ENCODE results near the gene PPY. TPM values are rescaled to one million over a fixed set of nuclear protein-coding genes. Genes with fewer than 3 reads are reported as not detected.

Gene PPY, protein sequence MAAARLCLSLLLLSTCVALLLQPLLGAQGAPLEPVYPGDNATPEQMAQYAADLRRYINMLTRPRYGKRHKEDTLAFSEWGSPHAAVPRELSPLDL
- total RNA-seq, result not detected in 2 replicates

GRCh38 chr17:43942051-43942685 lies at the start of gene PPY:
Gene PPY (minus strand): TSS chr17:43942476. CDS start chr17:43941654, 822 bp downstream.

DNA sequence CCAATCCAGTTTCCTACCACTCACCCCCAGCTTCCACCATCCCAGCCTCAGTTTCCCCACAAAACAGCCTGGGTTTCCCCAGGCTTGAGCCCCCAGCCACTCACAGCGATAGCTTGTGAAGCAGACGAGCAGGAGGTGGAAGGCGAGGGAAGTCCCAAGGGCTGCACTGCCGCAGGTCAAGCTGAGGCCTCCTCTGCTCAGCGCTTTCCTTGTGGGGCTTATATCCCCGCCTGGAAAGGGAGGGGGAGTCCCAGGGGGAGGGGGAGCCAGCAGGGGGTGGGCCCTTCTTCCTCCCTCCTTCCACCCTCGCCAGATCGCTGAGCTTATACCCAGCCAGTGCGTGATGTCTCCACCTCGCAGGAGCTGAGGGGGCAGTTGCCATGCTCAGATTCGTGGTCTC lies 11.5 kb upstream of the PPY start, which contains the start of gene PYY:
Gene PYY (minus strand): TSS at position 195 of the 400 bp plus-strand sequence. CDS start 457 bp downstream, outside the sequence.

GRCh38 chr17:43907425-43907981 lies 34.8 kb downstream of the PPY start, which contains the start of gene MPP2:
Gene MPP2 (minus strand): TSS chr17:43907536. CDS start chr17:43904460, 3,076 bp downstream.

Other genes with a start within 250 kb of the PPY start
- gene SOST, start 183.7 kb downstream of the PPY start, total RNA-seq, result not detected in 2 replicates
- gene DUSP3, start 163.5 kb downstream of the PPY start, total RNA-seq, result 47.6 and 73.7 TPM in 2 replicates
- gene CFAP97D1, start 162.0 kb downstream of the PPY start, total RNA-seq, result not detected in 2 replicates
- 0.95 and 1.2 TPM in 2 replicates for gene MPP3, start 109.3 kb downstream of the PPY start, total RNA-seq
- under 0.01 and 0.17 TPM in 2 replicates for gene CD300LG, start 95.3 kb downstream of the PPY start, total RNA-seq
- gene MPP2, start 34.9 kb downstream of the PPY start, total RNA-seq, result under 0.01 and 0.11 TPM in 2 replicates
- gene PYY, start 11.5 kb upstream of the PPY start, total RNA-seq, result not detected in 2 replicates
- 2.4 TPM in 2 replicates for gene NAGS, start 62.1 kb upstream of the PPY start, total RNA-seq
- gene TMEM101, start 72.5 kb upstream of the PPY start, total RNA-seq, result 87.9 and 101 TPM in 2 replicates
- gene LSM12, start 124.2 kb upstream of the PPY start, total RNA-seq, result 22.0 and 22.6 TPM in 2 replicates
- gene G6PC3, start 128.3 kb upstream of the PPY start, total RNA-seq, result 19.2 and 25.9 TPM in 2 replicates
- gene HDAC5, start 181.2 kb upstream of the PPY start, total RNA-seq, result 29.0 and 33.8 TPM in 2 replicates
- 0.77 and 1.6 TPM in 2 replicates for gene HROB, start 199.5 kb upstream of the PPY start, total RNA-seq
- not detected in 2 replicates for gene ASB16, start 228.2 kb upstream of the PPY start, total RNA-seq
- 28.0 and 33.6 TPM in 2 replicates for gene TMUB2, start 244.5 kb upstream of the PPY start, total RNA-seq